ENCODE results near the gene EXT2.

EXT2 gene

DNA sequence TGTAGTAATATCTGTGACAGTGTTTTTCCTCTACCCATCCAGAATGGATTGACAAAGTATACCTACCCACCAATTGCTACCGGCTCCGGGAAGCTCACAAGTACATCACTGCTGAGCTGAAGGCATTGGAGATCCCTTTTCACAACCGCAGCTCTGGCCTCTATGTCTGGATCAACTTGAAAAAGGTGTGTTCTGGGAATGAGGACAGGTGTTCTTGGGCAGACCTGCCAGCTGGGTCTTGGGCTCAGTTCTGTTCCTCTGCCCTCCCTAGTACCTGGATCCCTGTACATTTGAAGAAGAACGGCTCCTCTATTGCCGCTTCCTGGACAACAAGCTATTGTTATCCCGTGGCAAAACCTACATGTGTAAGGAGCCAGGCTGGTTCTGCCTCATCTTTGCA lies 37.2 kb upstream of the EXT2 start:
- Histone ChIP-seq H3K4me2 (ENCODE audit: low read depth, low read length, poor library complexity, severe bottlenecking) (no peak overlapping the region), H2AFZ (ENCODE audit: low read length) (no peak overlapping the region), H3K9ac (ENCODE audit: low read depth, low read length, poor library complexity, severe bottlenecking) (no peak overlapping the region), H3K4me1 (ENCODE audit: insufficient read depth, low read length, poor library complexity, severe bottlenecking) (no peaks in the 10 kb centered on the region), H3K36me3 (ENCODE audit: insufficient read depth, low read length) (no peaks in the 10 kb centered on the region), H3K27me3 (ENCODE audit: insufficient read depth, low read length, poor library complexity, severe bottlenecking) (no peaks in the 10 kb centered on the region), H4K20me1 (ENCODE audit: insufficient read depth, low read length, poor library complexity, severe bottlenecking) (no peaks in the 10 kb centered on the region), H3K9me2 (replicated peaks; ENCODE audit: low read depth, low read length) (no peaks in the 10 kb centered on the region), H3F3A (ENCODE audit: low read depth) (no peaks in the 10 kb centered on the region), H3K79me2 (ENCODE audit: insufficient read depth, low read length) (no peaks in the 10 kb centered on the region), H3K4me3 (ENCODE audit: low read length, poor library complexity, severe bottlenecking) (no peak overlapping the region), H3K9me3 (ENCODE audit: insufficient read depth, low read depth, low read length) (no peaks in the 10 kb centered on the region)
- no peak for TF ChIP-seq EZH2phosphoT487 (IDR thresholded peaks at IDR 0.05; ENCODE audit: borderline replicate concordance)

DNA sequence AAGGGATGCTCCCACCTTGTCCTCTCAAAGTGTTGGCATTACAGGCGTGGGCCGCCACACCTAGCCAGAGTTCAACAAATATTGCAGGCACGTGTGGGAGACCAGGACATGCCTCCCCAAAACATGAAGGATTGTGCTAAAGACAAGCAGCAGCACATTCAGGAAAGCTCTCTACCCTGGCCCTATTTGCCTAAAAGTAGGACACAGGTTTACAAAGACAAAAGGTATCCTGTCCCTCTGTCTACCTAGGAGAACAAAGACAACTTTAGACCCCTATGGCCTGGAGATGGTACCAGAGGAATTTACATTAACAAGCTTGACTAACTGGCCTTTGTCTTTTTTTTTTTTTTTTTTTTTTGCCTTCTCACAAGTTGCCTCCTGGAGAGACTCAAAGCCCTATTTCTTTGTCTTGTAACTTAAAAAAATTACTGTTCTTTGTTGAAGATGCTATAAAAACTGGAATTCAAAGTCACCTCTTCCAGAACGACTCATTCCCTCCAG lies 30.3 kb upstream of the EXT2 start:
- peak overlapping the region; percentile 59 for H3K4me2 ChIP-seq (ENCODE audit: low read depth, low read length, poor library complexity, severe bottlenecking)
- H3K36me3 ChIP-seq (ENCODE audit: insufficient read depth, low read length) = no peaks in the 10 kb centered on the region
- peak overlapping the region; percentile 80 for H3K4me3 ChIP-seq (ENCODE audit: low read length, poor library complexity, severe bottlenecking)
- peak overlapping the region; percentile 94 for H3K9ac ChIP-seq (ENCODE audit: low read depth, low read length, poor library complexity, severe bottlenecking)
- peaks cover 12% of the 10 kb centered on the region for H3K4me1 ChIP-seq (ENCODE audit: insufficient read depth, low read length, poor library complexity, severe bottlenecking)
- peak overlapping the region; percentile 53; the same call in 1 of the 2 replicates for H2AFZ ChIP-seq (ENCODE audit: low read length)
- H3K79me2 ChIP-seq (ENCODE audit: insufficient read depth, low read length) = peaks cover 33% of the 10 kb centered on the region
- no peak for TF ChIP-seq EZH2phosphoT487 (IDR thresholded peaks at IDR 0.05; ENCODE audit: borderline replicate concordance)
- TF ChIP-seq, protein P1, sequence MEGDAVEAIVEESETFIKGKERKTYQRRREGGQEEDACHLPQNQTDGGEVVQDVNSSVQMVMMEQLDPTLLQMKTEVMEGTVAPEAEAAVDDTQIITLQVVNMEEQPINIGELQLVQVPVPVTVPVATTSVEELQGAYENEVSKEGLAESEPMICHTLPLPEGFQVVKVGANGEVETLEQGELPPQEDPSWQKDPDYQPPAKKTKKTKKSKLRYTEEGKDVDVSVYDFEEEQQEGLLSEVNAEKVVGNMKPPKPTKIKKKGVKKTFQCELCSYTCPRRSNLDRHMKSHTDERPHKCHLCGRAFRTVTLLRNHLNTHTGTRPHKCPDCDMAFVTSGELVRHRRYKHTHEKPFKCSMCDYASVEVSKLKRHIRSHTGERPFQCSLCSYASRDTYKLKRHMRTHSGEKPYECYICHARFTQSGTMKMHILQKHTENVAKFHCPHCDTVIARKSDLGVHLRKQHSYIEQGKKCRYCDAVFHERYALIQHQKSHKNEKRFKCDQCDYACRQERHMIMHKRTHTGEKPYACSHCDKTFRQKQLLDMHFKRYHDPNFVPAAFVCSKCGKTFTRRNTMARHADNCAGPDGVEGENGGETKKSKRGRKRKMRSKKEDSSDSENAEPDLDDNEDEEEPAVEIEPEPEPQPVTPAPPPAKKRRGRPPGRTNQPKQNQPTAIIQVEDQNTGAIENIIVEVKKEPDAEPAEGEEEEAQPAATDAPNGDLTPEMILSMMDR (conservative IDR thresholded peaks at IDR 0.05; ENCODE audit: low read length) = no peak
- H3F3A ChIP-seq (ENCODE audit: low read depth) = no peaks in the 10 kb centered on the region
- H4K20me1 ChIP-seq (ENCODE audit: insufficient read depth, low read length, poor library complexity, severe bottlenecking) = no peaks in the 10 kb centered on the region
- no peaks in the 10 kb centered on the region for H3K9me2 ChIP-seq (replicated peaks; ENCODE audit: low read depth, low read length)
- no peaks in the 10 kb centered on the region for H3K9me3 ChIP-seq (ENCODE audit: insufficient read depth, low read depth, low read length)
- no peaks in the 10 kb centered on the region for H3K27me3 ChIP-seq (ENCODE audit: insufficient read depth, low read length, poor library complexity, severe bottlenecking)

- Histone ChIP-seq H3K36me3 (ENCODE audit: insufficient read depth, low read length) (no peaks in the 10 kb centered on the region), H3K9ac (ENCODE audit: low read depth, low read length, poor library complexity, severe bottlenecking) (peak within 1 kb of the TSS; percentile 94), H2AFZ (ENCODE audit: low read length) (peak within 1 kb of the TSS; percentile 82), H3K27me3 (ENCODE audit: insufficient read depth, low read length, poor library complexity, severe bottlenecking) (no peaks in the 10 kb centered on the region), H3K9me2 (replicated peaks; ENCODE audit: low read depth, low read length) (no peaks in the 10 kb centered on the region), H3K4me3 (ENCODE audit: low read length, poor library complexity, severe bottlenecking) (peak within 1 kb of the TSS; percentile 80), H3F3A (ENCODE audit: low read depth) (no peaks in the 10 kb centered on the region), H4K20me1 (ENCODE audit: insufficient read depth, low read length, poor library complexity, severe bottlenecking) (no peaks in the 10 kb centered on the region), H3K4me1 (ENCODE audit: insufficient read depth, low read length, poor library complexity, severe bottlenecking) (peaks cover 18% of the 10 kb centered on the region), H3K79me2 (ENCODE audit: insufficient read depth, low read length) (peaks cover 33% of the 10 kb centered on the region), H3K4me2 (ENCODE audit: low read depth, low read length, poor library complexity, severe bottlenecking) (peak within 1 kb of the TSS; percentile 82), H3K9me3 (ENCODE audit: insufficient read depth, low read depth, low read length) (no peaks in the 10 kb centered on the region)
- TF ChIP-seq, protein P1 (conservative IDR thresholded peaks at IDR 0.05; ENCODE audit: low read length) = peak; percentile 54
- TF ChIP-seq EZH2phosphoT487 (IDR thresholded peaks at IDR 0.05; ENCODE audit: borderline replicate concordance) = no peak
Observed at GRCh38 chr11:44065841-44066731, 29.4 kb upstream of the EXT2 start, which contains the start of gene ACCS. ACCS (plus strand) TSS chr11:44066270; CDS start chr11:44067628, 1,358 bp downstream.

Data from Loucy (cell line).